Vagina (tissue), 2 donors: Measurements from ENCODE around the gene PLGRKT.

ENCODE experiments used
- POLR2AphosphoS5 ChIP-seq, 2 donors: sonication (generic); formaldehyde crosslinking; IDR thresholded peaks; one replicate each; pipeline ENCODE4 v1.9.0; 2017; ENCODE audit warnings: antibody characterized with exemption in 2 of 2, mild to moderate bottlenecking in 2 of 2, low read depth in 1 of 2; ENCODE audit not compliant: insufficient read depth in 1 of 2
- TF ChIP-seq, protein P1 (sequence below), 3 experiments: fragments of 450-650 bp in 2 of 3; fragments of 200-600 bp in 1 of 3; sonication (generic) in 1 of 3; IDR thresholded peaks; one replicate each; pipeline ENCODE4 v1.5.1; 2017 to 2019; ENCODE audit warnings: antibody characterized with exemption in 3 of 3, mild to moderate bottlenecking in 2 of 3, moderate library complexity in 2 of 3

DNA sequence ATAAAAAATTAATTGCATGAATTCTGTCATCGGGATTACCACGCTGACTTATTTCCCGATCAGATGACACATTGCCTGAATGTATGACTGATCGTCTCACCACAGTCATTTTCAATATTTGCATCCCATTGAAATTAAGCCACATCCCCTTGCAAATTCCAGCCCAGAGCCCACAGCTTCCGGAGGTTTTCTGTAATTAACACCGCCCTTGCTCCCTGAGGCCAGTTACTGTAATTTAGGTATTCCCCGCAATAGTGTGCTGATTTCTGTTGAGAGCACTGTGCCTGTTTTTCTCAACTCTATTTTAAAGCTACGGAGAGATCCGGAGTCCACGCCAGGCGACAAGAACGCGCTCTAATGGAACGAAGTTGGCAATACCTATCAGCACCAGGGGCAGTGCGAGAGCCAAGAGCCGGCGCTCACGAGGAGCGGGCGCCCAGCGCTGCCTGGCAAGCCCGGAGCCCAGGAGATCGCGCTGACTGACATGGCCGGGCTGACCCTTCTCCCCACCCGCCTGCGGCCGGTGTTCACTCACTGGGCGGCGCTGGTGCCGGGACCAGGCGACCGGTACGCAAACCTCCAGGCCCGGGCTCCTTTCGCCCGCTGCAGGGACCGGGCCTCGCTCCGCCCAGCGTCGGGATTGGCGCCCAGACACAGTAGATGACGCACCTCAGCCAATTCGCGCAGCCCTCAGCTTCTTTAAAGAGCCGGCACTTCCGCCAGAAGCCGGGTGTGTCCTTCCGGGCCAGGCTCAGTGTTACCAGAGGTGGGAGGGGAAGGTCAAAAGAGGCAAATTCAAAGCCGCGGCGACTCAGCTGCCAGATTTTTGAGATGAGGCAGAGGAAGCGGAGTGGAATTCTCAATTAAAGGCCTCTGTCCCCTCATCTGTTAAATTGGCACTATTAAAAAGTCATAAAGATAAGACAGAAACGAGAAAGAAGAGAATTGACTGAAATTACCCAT, at the start of gene PLGRKT:
- TF ChIP-seq, protein P1, sequence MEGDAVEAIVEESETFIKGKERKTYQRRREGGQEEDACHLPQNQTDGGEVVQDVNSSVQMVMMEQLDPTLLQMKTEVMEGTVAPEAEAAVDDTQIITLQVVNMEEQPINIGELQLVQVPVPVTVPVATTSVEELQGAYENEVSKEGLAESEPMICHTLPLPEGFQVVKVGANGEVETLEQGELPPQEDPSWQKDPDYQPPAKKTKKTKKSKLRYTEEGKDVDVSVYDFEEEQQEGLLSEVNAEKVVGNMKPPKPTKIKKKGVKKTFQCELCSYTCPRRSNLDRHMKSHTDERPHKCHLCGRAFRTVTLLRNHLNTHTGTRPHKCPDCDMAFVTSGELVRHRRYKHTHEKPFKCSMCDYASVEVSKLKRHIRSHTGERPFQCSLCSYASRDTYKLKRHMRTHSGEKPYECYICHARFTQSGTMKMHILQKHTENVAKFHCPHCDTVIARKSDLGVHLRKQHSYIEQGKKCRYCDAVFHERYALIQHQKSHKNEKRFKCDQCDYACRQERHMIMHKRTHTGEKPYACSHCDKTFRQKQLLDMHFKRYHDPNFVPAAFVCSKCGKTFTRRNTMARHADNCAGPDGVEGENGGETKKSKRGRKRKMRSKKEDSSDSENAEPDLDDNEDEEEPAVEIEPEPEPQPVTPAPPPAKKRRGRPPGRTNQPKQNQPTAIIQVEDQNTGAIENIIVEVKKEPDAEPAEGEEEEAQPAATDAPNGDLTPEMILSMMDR (IDR thresholded peaks at IDR 0.05), result peak in 1 of 3 experiments; percentile 27
- TF ChIP-seq POLR2AphosphoS5 (IDR thresholded peaks at IDR 0.05; ENCODE audit: insufficient read depth in 1 of 2, low read depth in 1 of 2), result peak; percentile 91 to 94
